Stimulated activated CD4-positive, alpha-beta T cell treated with anti-CD3 and anti-CD28 coated beads, Interleukin-4, amount 100 ng/mL, for 48 hours (primary cell): Measurements from ENCODE around the gene DOK3.
A peak's percentile ranks its signal among the peaks of the same experiment; 100 is the strongest.

Source experiments
- DNase-seq, 2 donors: peaks; one replicate each; pipeline ENCODE4 v3.0.0-alpha.2; 2020; ENCODE audit warnings: low read depth in 2 of 2

DOK3 gene

DNA sequence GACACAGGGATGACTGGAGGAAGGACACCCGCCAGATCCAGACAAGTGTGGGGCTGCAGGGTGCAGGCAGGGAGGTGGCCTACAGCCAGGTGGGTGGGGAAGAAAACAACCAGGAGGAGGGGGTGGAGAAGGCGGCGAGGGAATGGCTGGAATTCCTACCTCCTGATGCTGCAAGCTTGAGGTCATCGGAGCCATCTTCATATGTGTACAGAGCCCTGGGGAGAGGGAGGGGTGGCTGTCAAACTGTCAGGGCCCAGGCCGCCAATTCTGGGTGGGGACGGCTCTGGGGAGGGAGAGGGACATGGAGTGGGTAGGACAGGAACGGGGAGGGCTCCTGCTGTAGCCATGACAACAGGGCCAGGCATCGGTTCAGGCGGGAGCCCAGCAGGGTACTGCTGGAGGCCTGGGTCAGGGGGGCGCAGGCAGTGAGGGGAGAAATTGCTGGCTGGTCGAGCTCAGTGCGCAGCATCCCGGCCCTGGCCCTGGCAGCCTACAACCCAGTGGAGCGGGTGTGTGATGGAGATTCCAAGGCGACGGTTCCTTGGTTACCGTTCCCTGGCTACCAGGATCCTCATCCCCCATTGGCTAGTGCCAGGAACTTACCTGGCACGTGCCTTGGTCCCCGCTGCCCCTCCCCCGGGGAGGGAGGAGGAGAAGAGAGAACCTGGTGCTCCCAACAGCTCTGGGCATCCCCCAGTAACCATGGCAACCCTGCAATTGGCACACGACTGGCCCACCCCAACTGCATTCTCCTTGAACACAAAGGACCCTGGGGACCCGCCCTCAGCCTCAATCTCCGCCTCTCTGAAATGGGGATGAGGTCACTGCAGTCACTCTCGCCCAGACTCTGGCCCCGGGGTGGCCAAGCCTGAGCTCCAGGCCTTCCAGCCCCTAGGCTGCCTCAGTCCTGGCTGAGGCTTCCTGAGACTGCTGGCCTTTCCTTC is 40.7 kb downstream of the DOK3 start:
- no peak for DNase-seq

DNA sequence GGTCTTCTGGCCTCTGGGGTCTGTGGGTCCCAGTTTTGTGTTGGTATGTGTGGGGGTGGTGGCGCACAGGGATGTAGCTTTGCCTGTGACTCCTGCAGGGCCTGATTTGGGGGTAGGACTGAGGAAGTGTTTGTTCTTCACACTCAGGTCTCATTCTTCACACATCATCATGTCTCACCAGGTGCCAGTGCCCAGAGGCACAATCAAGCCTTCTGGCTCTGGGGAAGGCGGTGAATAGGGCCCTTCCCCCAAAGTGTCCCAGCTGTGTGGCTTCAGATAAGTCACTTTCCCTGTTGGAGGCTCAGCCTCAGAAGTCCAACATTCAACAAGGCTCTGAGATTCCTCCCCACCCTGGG is 41.3 kb downstream of the DOK3 start:
- no peak for DNase-seq

DNA sequence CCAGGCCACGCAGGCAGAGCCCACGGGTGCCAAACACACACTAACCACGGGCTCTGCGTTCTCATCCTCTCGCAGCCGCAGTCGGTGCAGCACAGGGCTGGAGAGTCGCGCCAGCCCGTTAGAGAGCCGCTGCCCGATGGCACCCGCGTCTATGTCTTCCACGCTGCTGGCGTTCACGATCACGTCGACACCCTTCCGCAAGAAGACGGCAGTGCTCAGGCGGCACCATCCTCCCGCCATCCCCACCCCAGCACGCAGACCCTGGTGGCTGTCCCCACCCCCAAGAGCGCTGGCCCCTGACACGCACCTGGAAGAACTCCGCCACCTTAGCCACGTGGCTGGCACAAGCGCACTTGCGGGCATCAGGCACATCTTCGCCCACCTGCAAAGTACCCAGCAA is 42.2 kb downstream of the DOK3 start:
- no peak for DNase-seq

DNA sequence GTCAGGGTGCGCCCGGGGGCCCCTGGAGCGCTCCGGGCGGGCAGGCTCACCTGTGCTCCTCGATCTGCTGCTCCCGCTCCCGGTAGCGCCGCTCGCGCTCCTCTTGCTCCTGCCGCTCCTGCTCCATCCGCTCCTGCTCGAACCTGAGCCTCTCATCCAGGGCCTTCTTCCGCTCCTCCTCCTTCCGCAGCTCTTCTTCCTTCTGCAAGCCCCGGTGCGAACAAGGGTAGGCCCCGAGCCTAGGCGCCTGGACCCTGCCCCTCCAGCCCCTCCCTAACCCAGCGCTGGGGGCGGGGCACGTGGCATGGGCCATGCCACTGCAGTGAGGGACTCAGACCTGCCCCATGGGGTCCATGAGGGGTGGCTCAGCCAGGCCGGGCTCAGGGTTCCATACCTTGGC is 42.8 kb downstream of the DOK3 start:
- no peak for DNase-seq

DNA sequence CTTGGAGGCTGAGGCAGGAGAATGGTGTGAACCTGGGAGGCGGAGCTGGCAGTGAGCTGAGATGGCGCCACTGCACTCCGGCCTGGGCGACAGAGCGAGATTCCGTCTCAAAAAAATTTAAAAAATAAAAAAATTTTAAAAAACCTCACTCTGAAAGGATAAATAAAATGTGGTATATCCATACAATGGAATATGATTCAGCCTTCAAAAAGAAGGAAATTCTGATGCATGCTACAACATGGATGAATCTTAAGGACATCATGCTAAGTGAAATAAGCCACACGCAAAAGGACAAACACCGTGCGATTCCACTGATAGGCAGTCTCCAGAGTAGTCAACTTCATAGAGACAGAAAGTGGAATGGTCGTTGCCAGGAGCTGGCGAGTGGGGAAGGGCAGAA is 44.6 kb downstream of the DOK3 start:
- no peak for DNase-seq

DNA sequence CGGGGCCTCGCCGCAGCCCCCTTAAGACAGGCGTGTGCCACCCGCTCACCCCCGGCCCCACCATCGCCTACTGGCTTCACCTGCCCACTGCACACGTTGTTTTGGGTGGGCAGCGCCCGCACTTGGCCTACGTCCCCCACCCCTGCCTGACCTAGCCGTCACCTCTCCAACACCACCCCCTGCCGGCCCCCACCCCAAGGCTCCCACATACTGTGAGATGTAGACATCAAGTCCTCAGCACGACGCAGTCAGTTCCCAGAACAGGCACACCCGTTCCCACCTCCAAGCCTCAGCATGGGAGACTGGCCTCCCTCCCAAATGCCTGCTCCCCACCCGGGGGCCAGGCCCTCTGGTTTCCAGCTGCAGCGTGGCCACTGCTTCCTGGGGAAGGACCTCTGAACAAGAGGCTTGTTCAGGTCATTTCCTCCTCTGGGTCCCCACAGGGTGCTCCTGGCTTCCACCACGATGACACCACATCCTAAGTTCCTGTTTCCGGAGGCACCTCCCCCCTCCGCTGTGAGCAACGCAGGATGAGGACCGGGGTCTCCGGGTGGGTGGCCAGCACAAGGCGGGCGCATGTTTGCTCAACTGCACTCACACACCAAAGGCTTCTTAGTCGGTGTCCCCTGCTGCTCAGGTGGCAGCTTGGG is 47.5 kb downstream of the DOK3 start:
- no peak for DNase-seq

DNA sequence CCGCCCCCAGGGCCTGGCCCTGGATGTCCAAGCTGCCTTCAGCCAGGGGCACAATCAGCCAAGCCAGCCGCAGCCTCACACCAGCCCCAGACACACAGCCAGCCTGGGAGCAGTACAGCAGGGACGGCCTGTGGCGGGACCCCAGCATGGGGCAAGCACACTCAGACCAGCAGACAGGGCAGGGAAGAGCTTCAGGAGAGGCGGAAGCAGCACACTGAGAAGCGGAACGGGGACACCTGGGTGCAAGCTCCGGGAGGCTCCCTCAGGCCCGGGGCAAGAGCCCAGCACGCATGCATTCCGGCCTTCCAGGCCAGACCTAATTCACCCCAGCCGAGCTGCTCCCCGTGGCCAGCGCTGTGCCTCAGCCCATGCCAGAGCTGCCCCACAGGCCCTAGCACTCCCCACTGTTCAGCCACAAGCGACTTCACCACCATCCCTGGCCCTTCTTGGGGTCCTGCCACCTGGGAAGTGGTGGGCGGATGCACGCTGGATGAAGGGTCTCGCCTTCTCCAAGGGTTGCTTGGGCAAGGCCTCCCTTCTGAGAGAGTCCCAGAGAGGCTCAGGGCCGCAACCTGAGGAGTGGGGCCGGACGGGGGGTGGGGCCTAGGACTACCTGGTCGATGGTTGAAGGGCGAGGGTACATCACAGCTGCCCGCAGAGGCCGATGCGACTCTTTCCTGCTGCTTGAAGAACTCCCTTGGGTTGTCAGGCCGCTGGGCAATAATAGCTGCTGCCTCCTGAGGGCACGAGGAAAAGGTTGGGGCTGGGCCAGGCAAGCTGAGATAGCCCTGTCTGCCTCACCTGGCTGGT is 49.6 kb downstream of the DOK3 start:
- no peak for DNase-seq

DNA sequence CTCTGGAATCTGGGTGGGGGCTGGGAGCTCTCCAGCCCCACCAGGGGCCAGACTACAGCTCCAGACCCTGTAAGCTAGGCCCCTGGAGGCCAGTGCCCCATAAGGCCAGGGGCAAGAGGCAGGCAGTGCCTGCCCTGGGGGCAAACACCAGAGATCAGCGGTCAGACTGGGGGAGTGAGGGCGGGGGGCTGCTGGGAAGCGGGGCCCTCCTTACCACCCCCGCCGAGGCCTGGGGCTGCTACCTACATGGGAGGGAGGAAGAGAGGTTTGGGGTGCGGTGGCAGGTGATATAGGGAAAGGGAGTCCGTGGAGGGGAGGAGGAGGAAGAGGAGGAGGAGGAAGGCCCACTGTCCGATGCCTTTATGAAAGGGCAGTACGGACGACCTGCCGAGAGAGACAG is 50.3 kb downstream of the DOK3 start:
- no peak for DNase-seq

DNA sequence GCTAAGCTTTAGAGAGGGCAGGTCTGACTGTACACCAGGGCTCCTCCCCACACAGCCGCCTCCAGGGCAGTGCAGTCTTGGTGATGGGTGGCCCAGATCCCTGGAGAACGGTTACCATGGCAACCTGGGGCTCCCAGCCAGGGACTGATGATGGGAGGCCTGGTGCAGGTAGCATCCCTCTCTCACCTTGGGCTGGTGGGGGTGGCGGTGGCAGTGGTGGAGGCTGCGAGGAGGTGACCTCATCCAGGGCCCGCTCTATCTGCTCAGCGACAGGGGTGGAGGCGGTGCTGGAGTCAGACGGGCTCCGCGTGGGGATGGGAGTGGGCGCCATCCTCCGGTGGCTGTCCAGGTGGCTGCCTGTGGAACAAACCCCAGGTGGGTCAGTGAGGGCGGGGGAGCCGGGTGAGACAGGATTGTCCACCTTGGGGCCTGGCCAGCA is 50.7 kb downstream of the DOK3 start:
- DNase-seq, result no peak

DNA sequence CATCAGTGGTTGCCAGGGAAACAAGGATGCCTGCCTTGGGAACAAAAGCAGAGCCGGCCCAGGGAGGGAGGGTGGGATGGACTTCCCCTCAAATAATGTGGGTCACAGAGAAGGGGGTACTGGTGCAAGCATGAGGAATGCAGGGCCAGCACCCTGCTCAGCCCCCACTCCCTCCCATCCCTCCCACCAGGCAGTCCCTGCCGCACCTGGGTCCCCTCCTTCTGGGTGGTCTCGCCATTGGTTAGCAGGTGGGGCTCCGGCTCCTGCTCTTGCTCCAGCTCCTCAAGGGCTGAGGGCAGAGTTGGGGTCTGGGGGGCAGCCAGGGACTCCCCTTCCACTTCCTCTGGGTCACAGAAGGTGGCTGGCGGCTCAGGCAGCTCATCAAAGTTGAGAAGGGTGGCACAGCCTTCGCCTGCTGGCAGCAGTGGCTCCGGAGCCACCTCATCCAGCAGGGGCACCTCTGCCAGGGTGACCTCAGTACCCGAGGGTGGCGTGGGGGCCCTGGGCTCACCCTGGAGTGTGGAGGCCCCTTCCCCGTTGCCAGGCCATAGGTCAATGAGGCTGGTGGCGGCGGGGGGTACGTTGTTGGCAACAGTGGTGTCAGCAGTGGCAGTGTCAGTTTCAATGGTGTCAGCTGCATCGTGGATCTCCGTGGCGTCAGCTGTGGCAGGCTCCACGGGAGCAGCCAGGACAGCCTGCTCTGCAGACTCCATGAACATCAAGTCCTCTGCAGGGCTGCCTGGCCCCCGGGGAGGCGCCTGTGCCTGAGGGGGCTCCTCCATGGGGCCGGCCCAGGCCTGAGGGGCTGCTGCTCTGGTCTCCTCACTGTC is 51.6 kb downstream of the DOK3 start:
- DNase-seq, result no peak

DNA sequence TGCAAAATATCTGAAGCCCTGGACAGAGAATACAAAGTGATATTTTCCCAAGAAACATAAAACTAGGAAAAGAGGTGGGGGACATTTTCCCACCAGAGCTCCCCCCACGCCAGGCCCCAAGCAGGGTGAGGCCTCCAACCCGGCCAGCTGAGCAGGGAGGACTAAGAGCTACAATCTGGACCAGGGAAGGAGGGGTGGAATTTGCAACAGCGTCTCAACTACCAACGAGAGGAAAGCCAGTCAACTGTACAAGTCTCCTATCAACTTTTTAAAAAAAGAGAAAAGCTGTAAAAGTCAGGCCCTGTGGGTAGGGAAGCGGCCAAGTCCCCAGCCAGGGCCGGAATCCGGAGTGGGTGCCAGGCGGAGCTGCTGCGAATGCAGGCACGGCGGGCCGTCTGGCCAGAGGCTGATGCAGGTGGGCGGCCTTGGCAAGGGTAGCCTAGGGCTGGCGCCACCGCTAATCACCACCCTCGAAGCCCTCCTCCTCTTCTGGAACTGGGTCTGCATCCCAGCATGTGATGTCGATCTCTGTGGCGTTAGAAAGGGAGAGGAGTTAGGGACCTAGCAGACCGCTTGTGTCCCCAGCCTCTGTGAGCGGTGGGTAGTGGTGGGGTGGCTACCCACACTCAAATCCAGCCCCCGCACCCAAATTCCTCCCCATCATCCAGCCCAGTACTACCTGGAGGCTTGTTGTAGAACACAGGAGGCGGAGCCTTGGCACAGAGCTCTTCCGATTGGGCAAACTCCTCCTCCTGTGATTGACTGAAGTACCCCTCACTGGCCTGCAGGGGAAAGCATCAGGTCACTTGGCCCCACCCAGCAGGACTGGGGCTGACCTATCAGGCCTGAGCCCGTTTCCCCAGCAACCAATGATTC is 52.4 kb downstream of the DOK3 start:
- peak in 1 of 2 donors; percentile 61 for DNase-seq

DNA sequence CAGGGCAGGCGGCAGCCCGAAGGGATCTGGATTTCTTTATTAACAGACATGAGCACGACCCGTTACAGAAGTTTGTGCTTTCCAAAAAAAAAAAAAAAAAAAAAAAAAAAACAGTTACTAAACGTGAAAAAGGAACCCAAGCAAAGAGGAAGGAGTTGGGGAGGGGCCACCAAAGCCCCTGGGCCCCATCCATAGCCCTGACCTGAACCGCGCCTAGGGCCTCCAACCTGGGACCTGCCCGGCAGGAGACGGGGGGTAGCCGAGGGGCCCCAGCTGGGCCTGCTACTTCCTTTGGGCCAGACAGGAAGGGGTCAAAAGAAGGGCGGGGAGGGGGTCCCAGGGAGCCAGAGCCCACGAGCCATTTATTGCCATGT is 53.0 kb downstream of the DOK3 start:
- DNase-seq, result no peak

DNA sequence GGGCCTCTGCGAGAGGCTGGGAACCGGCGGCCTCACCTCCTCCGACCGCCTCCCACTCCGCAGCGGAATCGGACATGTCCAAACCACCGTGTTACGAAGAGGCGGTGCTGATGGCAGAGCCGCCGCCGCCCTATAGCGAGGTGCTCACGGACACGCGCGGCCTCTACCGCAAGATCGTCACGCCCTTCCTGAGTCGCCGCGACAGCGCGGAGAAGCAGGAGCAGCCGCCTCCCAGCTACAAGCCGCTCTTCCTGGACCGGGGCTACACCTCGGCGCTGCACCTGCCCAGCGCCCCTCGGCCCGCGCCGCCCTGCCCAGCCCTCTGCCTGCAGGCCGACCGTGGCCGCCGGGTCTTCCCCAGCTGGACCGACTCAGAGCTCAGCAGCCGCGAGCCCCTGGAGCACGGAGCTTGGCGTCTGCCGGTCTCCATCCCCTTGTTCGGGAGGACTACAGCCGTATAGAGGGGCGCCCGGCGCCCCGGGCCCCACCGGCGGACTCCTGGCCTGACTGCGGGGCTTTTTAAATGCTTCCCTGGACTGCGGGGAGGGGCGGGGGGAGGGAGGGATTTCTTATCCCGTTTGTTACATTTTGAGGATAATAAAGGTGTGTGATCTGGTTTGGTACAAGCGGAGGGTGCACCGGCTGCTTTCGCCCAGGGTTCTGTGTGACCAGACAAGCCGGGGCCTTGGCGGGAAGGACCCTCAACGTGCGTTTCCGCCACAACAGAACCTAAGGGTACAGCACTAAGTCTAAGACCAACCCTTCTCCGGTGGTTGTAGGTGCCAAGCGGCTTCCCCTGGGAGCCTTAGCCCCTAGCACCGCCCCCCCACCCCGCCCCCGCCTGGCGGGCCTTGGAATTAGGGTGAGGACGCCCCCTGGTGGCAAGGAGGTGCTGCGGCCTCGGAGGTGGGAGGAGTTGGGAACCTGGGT is 53.7 kb downstream of the DOK3 start:
- DNase-seq, result peak; percentile 96 to 99

DNA sequence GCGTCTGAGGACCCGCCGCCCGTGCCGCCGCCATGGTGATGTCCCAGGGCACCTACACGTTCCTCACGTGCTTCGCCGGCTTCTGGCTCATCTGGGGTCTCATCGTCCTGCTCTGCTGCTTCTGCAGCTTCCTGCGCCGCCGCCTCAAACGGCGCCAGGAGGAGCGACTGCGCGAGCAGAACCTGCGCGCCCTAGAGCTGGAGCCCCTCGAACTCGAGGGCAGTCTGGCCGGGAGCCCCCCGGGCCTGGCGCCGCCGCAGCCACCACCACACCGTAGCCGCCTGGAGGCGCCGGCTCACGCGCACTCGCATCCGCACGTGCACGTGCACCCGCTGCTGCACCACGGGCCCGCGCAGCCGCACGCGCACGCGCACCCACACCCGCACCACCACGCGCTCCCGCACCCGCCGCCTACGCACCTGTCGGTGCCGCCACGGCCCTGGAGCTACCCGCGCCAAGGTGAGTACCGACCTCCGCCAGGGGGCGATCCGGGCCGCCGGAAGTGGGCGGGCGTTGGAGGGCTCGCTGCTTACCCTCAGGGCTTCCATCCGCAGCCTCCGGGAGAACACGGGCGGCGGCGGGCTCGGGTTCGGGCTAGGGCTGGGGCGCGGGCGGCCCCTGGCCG is 54.5 kb downstream of the DOK3 start:
- DNase-seq, result peak; percentile 87 to 91

DNA sequence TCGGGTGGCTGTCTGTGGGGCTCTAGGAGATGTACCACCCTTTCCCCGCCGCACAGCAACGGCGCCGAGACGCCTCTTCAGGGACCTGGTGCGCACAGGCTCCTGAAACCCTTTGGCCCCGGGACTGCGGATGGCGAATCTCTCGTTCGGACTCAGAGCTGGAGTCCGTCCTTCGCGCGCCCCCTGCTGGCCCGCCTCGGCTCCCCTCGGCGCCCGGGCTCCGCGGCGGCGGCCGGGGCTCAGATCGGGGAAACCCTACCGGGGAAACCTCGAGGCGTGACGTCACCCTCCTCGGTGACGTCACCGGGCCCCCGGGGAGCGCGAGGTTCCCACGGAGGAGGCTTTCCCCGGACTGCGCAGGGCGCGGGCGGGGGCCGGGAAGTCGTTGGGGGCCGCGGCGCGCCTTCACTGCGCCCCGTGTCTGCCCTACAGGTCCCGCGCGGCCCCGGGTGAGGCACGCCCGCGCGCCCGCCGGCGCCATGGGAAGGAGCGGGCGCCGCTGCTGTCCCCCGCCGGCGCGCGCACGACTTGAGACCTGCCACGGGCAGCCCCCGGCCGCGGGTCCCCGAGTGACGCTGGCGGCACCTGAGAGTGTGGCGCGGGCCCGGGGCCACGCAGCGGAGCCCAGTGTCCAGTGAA is 55.1 kb downstream of the DOK3 start:
- peak; percentile 90 to 95 for DNase-seq

DNA sequence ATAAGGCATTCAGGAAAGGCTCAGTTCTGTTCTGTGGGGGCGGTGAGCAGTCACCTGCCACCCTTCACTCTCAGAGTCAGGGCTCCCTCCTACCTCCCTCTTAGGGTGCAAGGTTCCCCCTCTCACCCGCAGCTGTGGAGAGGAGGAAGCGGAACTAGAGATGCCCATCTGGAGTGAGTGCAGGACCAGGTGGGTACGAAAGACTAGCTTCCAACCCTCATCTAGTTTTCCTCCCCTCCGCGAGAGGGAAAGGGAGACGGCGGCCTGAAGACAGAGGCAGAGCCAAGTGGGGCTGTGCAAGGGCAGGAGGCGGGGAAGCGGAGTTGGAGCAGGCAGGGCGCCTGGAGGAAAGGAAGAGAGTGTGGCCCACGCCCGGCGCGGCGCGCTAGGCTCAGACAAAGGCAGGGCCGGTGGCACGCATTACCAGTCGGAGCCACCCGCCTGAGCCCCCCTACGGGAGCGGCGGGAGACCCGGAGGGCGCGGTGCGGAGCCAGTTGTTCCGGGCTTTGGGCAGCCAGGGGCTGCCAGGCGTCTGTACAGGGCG is 55.7 kb downstream of the DOK3 start:
- DNase-seq, result no peak

DNA sequence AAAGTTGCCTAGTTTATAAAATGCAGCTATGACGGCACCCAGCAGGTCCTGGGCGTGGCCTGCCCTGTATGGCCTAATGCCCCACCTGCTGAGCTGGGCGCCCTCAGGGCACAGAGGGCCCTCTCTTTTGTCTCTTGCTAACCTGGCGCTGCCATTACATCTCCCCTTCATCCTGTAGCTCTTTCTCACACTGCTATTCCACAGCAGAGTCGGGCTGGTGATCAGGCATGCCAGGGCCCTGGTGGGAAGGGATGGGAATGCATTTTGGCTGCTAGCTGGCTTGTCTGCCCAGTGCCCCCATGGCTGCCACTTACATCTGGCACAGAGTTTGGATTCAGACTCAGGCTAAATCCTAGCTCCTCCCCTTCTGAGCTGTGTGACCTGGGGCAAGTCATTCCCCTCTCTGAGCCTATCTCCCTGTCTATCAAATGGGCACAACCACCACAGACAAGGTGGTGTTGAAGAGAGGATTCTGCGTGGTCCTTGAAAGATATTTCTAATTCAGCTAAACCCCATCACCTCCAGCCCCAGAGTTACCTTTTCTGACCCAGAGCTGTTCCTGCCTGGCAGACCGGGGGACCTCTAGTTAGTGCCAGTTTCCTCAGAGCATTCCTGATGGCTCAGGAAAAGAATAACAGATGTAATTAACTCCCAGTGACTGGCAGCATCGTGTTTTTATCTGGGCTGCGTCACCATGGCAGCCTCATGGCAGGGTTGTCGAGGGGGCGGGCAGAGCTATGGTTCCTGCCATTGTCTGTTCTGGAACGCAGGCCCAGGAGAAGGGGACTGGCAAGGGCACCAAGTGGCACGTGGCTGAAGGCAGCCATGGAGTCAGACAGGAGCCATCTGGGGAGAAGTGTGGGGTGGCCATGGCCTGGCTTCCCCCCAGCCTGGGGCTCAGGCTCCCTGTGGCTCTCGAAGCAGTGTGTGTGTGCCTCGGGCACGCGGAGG is 56.7 kb downstream of the DOK3 start:
- no peak for DNase-seq
